Measurements from ENCODE around the gene TM4SF18. TPM values are rescaled to one million over a fixed set of nuclear protein-coding genes. Genes with fewer than 3 reads are reported as not detected.
A peak's percentile ranks its signal among the peaks of the same experiment; 100 is the strongest.

Gene TM4SF18
- total RNA-seq, 1 donor from 2014 or later = not detected

DNA sequence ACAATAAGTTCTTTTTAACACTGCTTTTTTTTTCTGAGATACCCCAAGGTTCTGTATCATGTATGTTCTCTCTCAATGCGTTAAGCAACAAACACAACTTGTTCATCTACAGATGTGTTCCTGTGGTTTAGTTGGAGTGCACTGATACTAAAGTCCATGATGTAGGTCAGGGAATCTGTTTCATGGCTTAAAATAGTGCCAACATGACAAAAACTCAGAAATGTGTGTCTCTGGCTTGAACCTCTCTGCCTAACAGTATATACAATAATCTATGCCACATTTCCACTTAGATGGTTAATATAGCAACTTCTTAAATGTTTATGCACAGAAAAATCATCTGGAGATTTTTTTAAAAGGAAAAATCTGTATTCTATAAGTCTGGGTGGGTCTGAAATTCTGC, 51.1 kb downstream of the TM4SF18 start:
- peaks cover 26% of the 10 kb centered on the region for H3K4me1 Mint-ChIP-seq (ENCODE audit: low read depth)

DNA sequence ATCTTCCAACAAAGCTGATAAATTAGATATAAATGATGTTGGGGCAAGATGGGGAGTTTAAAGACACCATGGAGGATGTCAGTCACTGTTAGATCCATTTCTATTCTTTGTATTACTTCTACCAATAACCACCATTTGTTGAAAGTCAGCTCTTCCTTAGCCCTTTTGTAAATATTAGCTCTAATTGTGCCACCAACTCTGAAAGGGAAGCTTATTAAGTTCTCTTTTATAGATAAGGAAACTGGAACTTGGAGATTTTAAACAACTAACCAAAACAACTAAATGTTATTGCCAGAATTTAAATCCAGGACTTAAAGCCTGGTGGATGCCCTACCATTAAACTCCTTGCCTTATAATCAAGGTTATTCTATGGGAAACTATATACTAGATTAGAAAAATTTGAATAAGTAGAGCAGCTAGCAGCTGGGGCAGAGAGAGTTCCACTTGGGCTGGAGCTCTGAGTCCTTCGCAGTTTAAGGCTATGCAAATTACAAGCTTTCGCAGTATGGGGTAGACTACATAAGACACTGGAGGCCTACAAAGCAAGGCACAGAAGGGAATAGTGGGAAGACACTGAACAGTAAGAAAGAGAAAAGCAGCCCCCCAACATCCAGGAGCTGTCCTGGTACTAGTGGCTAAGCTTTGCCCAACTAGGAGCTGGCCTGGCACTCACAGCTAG, 52.6 kb downstream of the TM4SF18 start:
- Mint-ChIP-seq H3K27ac (no peak overlapping the region), H3K4me3 (ENCODE audit: low read depth) (no peak overlapping the region), H3K4me1 (ENCODE audit: low read depth) (peaks cover 27% of the 10 kb centered on the region), H3K9me3 (ENCODE audit: low read depth) (peaks cover 9% of the 10 kb centered on the region), H3K36me3 (ENCODE audit: insufficient read depth) (peaks cover 2% of the 10 kb centered on the region), H3K27me3 (no peaks in the 10 kb centered on the region)
- DNase-seq (ENCODE audit: low spot score, unreplicated experiment) = no peak
- no peak for TF ChIP-seq CTCF (IDR thresholded peaks at IDR 0.05; ENCODE audit: unreplicated experiment)

More for the DNA sequence above, 51.1 kb downstream of the TM4SF18 start:
- Mint-ChIP-seq H3K9me3 (ENCODE audit: low read depth) (peaks cover 10% of the 10 kb centered on the region), H3K36me3 (ENCODE audit: insufficient read depth) (peaks cover 2% of the 10 kb centered on the region), H3K27me3 (no peaks in the 10 kb centered on the region), H3K27ac (no peak overlapping the region), H3K4me3 (ENCODE audit: low read depth) (no peak overlapping the region)
- TF ChIP-seq CTCF (IDR thresholded peaks at IDR 0.05; ENCODE audit: unreplicated experiment) = no peak
- no peak for DNase-seq (ENCODE audit: low spot score, unreplicated experiment)

GRCh38 chr3:149278911-149279310, 54.5 kb downstream of the TM4SF18 start:
- H3K27ac Mint-ChIP-seq = no peak overlapping the region

GRCh38 chr3:149277331-149277813, 56.1 kb downstream of the TM4SF18 start:
- Mint-ChIP-seq H3K4me3 (ENCODE audit: low read depth) (no peak overlapping the region), H3K4me1 (ENCODE audit: low read depth) (peaks cover 37% of the 10 kb centered on the region), H3K36me3 (ENCODE audit: insufficient read depth) (no peaks in the 10 kb centered on the region), H3K27ac (peak overlapping the region; percentile 9), H3K9me3 (ENCODE audit: low read depth) (no peaks in the 10 kb centered on the region), H3K27me3 (no peaks in the 10 kb centered on the region)
- TF ChIP-seq CTCF (IDR thresholded peaks at IDR 0.05; ENCODE audit: unreplicated experiment) = no peak
- no peak for DNase-seq (ENCODE audit: low spot score, unreplicated experiment)

More at GRCh38 chr3:149278911-149279310, 54.5 kb downstream of the TM4SF18 start:
- H3K4me1 Mint-ChIP-seq (ENCODE audit: low read depth) = peaks cover 32% of the 10 kb centered on the region
- no peak for DNase-seq (ENCODE audit: low spot score, unreplicated experiment)
- no peaks in the 10 kb centered on the region for H3K36me3 Mint-ChIP-seq (ENCODE audit: insufficient read depth)
- no peak overlapping the region for H3K4me3 Mint-ChIP-seq (ENCODE audit: low read depth)
- peaks cover 3% of the 10 kb centered on the region for H3K9me3 Mint-ChIP-seq (ENCODE audit: low read depth)
- no peak for TF ChIP-seq CTCF (IDR thresholded peaks at IDR 0.05; ENCODE audit: unreplicated experiment)
- H3K27me3 Mint-ChIP-seq = no peaks in the 10 kb centered on the region

- Mint-ChIP-seq H3K9me3 (ENCODE audit: low read depth) (no peaks in the 10 kb centered on the region), H3K36me3 (ENCODE audit: insufficient read depth) (no peaks in the 10 kb centered on the region), H3K27me3 (no peaks in the 10 kb centered on the region), H3K27ac (no peak overlapping the region), H3K4me1 (ENCODE audit: low read depth) (peaks cover 34% of the 10 kb centered on the region), H3K4me3 (ENCODE audit: low read depth) (no peak overlapping the region)
- no peak for DNase-seq (ENCODE audit: low spot score, unreplicated experiment)
- no peak for TF ChIP-seq CTCF (IDR thresholded peaks at IDR 0.05; ENCODE audit: unreplicated experiment)
These were observed 56.8 kb downstream of the TM4SF18 start for GRCh38 chr3:149276619-149277018.

All from progenitor cell of endocrine pancreas (in vitro differentiated cells).